ENCODE data around the gene INAVA. TPM values are rescaled to one million over a fixed set of nuclear protein-coding genes. Genes with fewer than 3 reads are reported as not detected.

Gene INAVA, protein sequence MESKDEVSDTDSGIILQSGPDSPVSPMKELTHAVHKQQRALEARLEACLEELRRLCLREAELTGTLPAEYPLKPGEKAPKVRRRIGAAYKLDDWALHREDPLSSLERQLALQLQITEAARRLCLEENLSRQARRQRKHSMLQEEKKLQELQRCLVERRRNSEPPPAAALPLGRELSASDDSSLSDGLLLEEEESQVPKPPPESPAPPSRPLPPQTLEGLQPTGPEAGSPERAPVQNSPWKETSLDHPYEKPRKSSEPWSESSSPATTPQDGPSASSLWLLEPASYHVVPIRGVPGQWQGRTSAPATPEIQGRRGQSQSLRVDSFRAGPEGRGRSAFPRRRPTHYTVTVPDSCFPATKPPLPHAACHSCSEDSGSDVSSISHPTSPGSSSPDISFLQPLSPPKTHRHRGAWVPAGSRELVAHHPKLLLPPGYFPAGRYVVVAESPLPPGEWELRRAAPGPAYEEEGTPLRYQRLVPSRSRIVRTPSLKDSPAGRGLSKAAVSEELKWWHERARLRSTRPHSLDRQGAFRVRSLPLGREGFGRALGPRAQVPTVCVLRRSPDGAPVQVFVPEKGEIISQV
- under 0.01 TPM in 1 of 2 replicates, not detected in the other for total RNA-seq

DNA sequence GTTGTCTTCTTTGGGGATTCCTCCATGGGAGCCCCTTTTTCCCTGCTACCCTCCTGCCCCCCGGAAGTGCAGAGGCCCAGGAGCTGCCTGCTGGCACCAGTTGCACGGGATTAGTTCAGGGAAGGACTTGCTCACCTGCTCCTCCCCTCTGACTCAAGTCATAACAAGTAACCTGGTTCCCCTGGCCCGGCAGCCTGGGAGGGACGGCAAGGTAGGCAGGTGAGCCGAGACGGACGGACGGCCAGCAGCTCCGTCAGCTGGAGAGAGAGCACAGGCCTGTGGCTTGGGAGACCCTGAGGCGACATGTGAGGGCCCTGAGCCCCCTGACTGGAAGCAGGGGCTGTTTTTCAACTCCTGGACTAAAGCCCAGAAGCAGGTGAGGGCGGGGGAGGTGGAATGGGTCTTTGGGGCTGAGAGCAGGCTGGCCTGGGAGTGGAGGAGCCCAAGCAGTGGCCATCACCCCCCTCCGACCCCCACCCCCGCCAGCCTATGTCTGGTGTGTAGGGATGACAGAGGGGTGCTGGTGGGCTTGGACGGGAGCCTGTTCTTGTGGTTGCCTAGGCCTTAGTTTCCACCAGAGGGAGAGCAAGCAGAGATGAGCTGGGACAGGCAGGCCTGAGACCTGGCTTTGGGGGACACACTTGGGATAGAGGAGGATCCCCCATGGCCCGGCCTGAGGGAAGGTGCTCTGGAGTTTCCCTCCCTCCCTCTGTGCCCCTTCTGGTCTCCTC, at the start of gene INAVA:
INAVA (plus strand) TSS at position 189 of the 731 bp plus-strand sequence. CDS start 3,501 bp downstream, outside the sequence.

DNA sequence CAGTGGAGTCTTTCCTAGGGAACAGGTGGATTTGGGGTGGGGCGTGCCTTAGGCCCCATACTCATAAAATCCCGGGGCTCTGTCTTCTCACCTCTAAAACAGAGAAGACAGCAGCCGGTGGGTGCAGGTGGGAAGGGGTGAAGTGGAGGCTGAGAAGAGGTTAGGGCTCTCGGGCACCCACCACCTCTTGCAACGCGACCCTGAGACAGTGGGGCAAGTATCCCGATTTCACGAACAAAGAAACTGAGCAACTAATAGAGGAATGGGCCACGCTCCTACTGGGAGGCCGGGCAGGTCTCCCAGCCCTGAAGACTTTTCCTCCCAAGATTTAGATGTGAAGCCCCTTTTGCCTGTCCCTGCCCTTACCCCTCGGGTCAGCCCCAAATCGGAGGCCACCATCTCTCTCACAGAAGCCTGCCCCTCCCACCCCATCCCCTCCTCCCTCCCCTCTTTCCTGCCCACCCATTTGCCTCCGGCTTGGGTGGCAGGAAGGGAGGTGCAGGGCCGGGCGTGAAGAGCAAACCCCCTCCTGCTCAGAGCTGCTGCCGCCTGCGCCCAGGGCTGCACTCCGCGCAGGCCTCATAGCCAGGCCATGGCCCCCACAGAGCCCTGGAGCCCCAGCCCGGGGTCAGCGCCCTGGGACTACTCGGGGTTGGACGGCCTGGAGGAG, 22.1 kb upstream of the INAVA start, which contains the start of gene GPR25:
GPR25 (plus strand) TSS at position 536 of the 670 bp plus-strand sequence; CDS start at position 593, 57 bp downstream.

Small RNA genes lying within 50 kb of the gene (small RNA-seq; reads per million reads assigned to genes)
- gene RNU6-704P = not detected

Other genes starting within 250 kb of the INAVA start
- 12.6 and 13.9 TPM in 2 replicates for gene DDX59, start 225.0 kb upstream of the INAVA start, total RNA-seq
- gene CAMSAP2, start 156.0 kb upstream of the INAVA start, total RNA-seq = 69.9 and 73.9 TPM in 2 replicates
- gene GPR25, start 21.9 kb upstream of the INAVA start, total RNA-seq = not detected in 2 replicates
- 2.7 TPM in 2 replicates for gene KIF21B, start 128.8 kb downstream of the INAVA start, total RNA-seq
- gene CACNA1S, start 217.5 kb downstream of the INAVA start, total RNA-seq = not detected in 2 replicates
- gene ASCL5, start 232.3 kb downstream of the INAVA start, total RNA-seq = not detected in 2 replicates

All from thoracic aorta endothelial cell (primary cell).